ENCODE results near the gene EHMT2. TPM values are rescaled to one million over a fixed set of nuclear protein-coding genes. Genes with fewer than 3 reads are reported as not detected.

Gene EHMT2
- total and polyA plus RNA-seq, 2 of the 4 experiments (the other 2 are of a cell fraction) = 38.0 to 51.2 TPM

DNA sequence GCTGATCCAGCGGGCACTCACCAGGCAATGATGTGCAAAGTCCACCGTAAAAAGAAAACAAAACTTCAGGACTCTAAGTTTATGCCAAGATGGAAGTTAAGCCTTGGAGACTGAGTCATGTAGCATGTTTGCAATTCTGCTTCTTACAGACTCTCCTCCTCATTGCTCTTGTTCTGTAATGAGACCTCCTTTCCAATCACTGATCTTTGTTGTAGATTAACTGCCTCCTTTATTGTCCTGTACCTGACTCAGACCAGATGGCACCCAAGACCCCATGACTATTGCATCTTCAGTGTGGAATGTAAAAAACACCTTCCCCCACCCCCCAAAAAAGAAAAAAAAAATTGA is 46.0 kb downstream of the EHMT2 start:
- no TSS peak for BruUV-seq (replicated peaks)
- peak overlapping the region; percentile 71; the same call in 1 of the 2 replicates for H4K5ac ChIP-seq (ENCODE audit: low read depth, low read length)
- peak overlapping the region; percentile 57; the same call in 1 of the 2 replicates for H3K27ac ChIP-seq (ENCODE audit: insufficient read depth, low read length)
- no peaks in the 10 kb centered on the region; the same call in 1 of the 2 replicates for H3K36me3 ChIP-seq (ENCODE audit: control insufficient read depth, insufficient read depth, low read length)
- dilution Hi-C loops (cut with HindIII; ENCODE audit: low sequenced_read_pairs, unreplicated experiment) = no loop called here
- H3K23ac ChIP-seq (ENCODE audit: low read depth, low read length) = 0 out of 2 replicates have a peak overlapping the region, but pooled peaks have one; percentile 0
- H3K14ac ChIP-seq (replicated peaks; ENCODE audit: low read depth, low read length) = peak overlapping the region; percentile 1; the same call in 1 of the 2 replicates
- no peak overlapping the region for H2BK120ac ChIP-seq (ENCODE audit: low read depth, low read length)
- no peak overlapping the region for H2BK5ac ChIP-seq (ENCODE audit: low read depth, low read length, poor library complexity, severe bottlenecking)
- H3K18ac ChIP-seq (ENCODE audit: low read depth, low read length) = 0 out of 2 replicates have a peak overlapping the region, but pooled peaks have one; percentile 38
- peak; percentile 90 for ATAC-seq (ENCODE audit: low read depth)
- no peaks in the 10 kb centered on the region; the same call in 1 of the 2 replicates for H3K9me3 ChIP-seq (ENCODE audit: control insufficient read depth, insufficient read depth, low read length)
- H3K4me2 ChIP-seq (ENCODE audit: low read depth, low read length) = peak overlapping the region; percentile 88
- no peaks in the 10 kb centered on the region for H4K20me1 ChIP-seq (ENCODE audit: insufficient read depth, low read length)
- no peaks in the 10 kb centered on the region for H3K27me3 ChIP-seq (ENCODE audit: control insufficient read depth, insufficient read depth, low read length)
- no peak overlapping the region for H2BK20ac ChIP-seq (ENCODE audit: low read depth, low read length)
- DNase-seq = peak; percentile 54
- no peak overlapping the region for H2BK15ac ChIP-seq (ENCODE audit: low read depth, low read length)
- in situ Hi-C loops (cut with MboI; ENCODE audit: low sequenced_read_pairs) = no loop called here
- no peak overlapping the region for H4K8ac ChIP-seq (ENCODE audit: low read depth in 2 of 2, low read length in 2 of 2)
- no peak for TF ChIP-seq RAD21 (IDR thresholded peaks at IDR 0.05; ENCODE audit: low read length)
- TF ChIP-seq FOS (IDR thresholded peaks at IDR 0.05; ENCODE audit: low read depth, low read length) = 0 out of 2 replicates have a peak, but pooled peaks have one; percentile 9
- H3K4ac ChIP-seq (ENCODE audit: low read depth, low read length) = peak overlapping the region; percentile 1; the same call in 1 of the 2 replicates
- WGBS, 2 experiments (ENCODE audit: extremely low coverage in 2 of 2, insufficient read length in 1 of 2) = no CpG with 5 or more reads among the region's 2 CpGs
- no peak overlapping the region for H2AFZ ChIP-seq (replicated peaks; ENCODE audit: low read length, poor library complexity)
- H3K4me1 ChIP-seq (ENCODE audit: control insufficient read depth, insufficient read depth, low read length) = peaks cover 2% of the 10 kb centered on the region
- H3K9me1 ChIP-seq (ENCODE audit: insufficient read depth, low read length) = no peaks in the 10 kb centered on the region
- ChIA-PET CTCF (no interaction called here), POLR2A (ENCODE audit: unreplicated experiment) (interaction anchor here (0.6 kb wide), 1 partner anchor 25 kb away, joined by 3 read pairs; no protein-coding TSS in a partner anchor)
- H4K91ac ChIP-seq (ENCODE audit: insufficient read depth, low read depth, low read length) = no peak overlapping the region
- intact Hi-C loops (cut with micrococcal nuclease) = no loop called here
- H3K4me3 ChIP-seq (ENCODE audit: insufficient read depth, low read depth, low read length) = no peak overlapping the region
- 0 out of 2 replicates have a peak overlapping the region, but pooled peaks have one; percentile 27 for H3K9ac ChIP-seq (ENCODE audit: low read depth, low read length)
- no peaks in the 10 kb centered on the region for H3K79me1 ChIP-seq (ENCODE audit: low read depth in 1 of 2, low read length in 2 of 2)
- H2AK9ac ChIP-seq (replicated peaks; ENCODE audit: low read depth, low read length, poor library complexity) = no peak overlapping the region
- H3K56ac ChIP-seq (ENCODE audit: extremely low read depth, insufficient read depth, low read length) = no peak overlapping the region
- H2AK5ac ChIP-seq (ENCODE audit: low read depth, low read length) = no peak overlapping the region
